Neural cell (in vitro differentiated cells): ENCODE results near the gene CNTFR. TPM values are rescaled to one million over a fixed set of nuclear protein-coding genes. Genes with fewer than 3 reads are reported as not detected.

Source experiments
- H2AFZ ChIP-seq: fragments of 200-600, 300-800 bp; sonication (generic), shearing (Covaris generic); 2 replicates; pipeline ENCODE4 v1.6.0; 2014; ENCODE audit warnings: low read depth, mild to moderate bottlenecking, antibody characterized with exemption, low read length, moderate library complexity
- H3F3A ChIP-seq: fragments of 200-600 bp; shearing (Covaris generic); 2 replicates; pipeline ENCODE4 v1.6.1; 2016; ENCODE audit warnings: mild to moderate bottlenecking, moderate library complexity, mixed read lengths, antibody characterized with exemption, low read length; ENCODE audit not compliant: insufficient read depth, poor library complexity, severe bottlenecking
- H3K27ac ChIP-seq: fragments of 200-600, 300-800 bp; sonication (generic), shearing (Covaris generic); 2 replicates; pipeline ENCODE4 v1.5.1; 2014; ENCODE audit warnings: mild to moderate bottlenecking, low read length, moderate library complexity
- H3K27me3 ChIP-seq: fragments of 300-800, 200-600 bp; sonication (generic), shearing (Covaris generic); 2 replicates; pipeline ENCODE4 v1.6.0; 2014; ENCODE audit warnings: mild to moderate bottlenecking, low read depth, low read length, moderate library complexity; ENCODE audit not compliant: insufficient read depth
- H3K36me3 ChIP-seq: fragments of 300-800, 200-600 bp; sonication (generic), shearing (Covaris generic); 2 replicates; pipeline ENCODE4 v1.5.1; 2014; ENCODE audit warnings: mild to moderate bottlenecking, antibody characterized with exemption, low read length, moderate library complexity; ENCODE audit not compliant: insufficient read depth
- H3K4me2 ChIP-seq: fragments of 300-800, 200-600 bp; sonication (generic), shearing (Covaris generic); 2 replicates; pipeline ENCODE4 v1.6.0; 2014; ENCODE audit warnings: mild to moderate bottlenecking, low read length
- H3K4me3 ChIP-seq: fragments of 300-800, 200-600 bp; sonication (generic), shearing (Covaris generic); 2 replicates; pipeline ENCODE4 v1.5.1; 2014; ENCODE audit warnings: mild to moderate bottlenecking, low read length, moderate library complexity
- H3K79me2 ChIP-seq: fragments of 200-600 bp; shearing (Covaris generic); replicated peaks from 2 replicates; pipeline ENCODE4 v1.6.0; 2014; ENCODE audit warnings: mild to moderate bottlenecking, low read length, moderate library complexity; ENCODE audit not compliant: insufficient read depth
- H3K9ac ChIP-seq: fragments of 300-800, 200-600 bp; sonication (generic), shearing (Covaris generic); 2 replicates; pipeline ENCODE4 v1.6.1; 2016; ENCODE audit warnings: mild to moderate bottlenecking, low read length, mixed read lengths
- H3K9me2 ChIP-seq: fragments of 200-600 bp; shearing (Covaris generic); 2 replicates; pipeline ENCODE4 v1.6.1; 2016; ENCODE audit warnings: mild to moderate bottlenecking, low read length, mixed read lengths; ENCODE audit not compliant: insufficient read depth
- H3K9me3 ChIP-seq: fragments of 200-600, 300-800 bp; sonication (generic), shearing (Covaris generic); 2 replicates; pipeline ENCODE4 v1.6.1; 2016; ENCODE audit warnings: mild to moderate bottlenecking, mixed run types, low read length, moderate library complexity, mixed read lengths
- H4K20me1 ChIP-seq: fragments of 200-600 bp; shearing (Covaris generic); 2 replicates; pipeline ENCODE4 v1.6.1; 2016; ENCODE audit warnings: mild to moderate bottlenecking, mixed run types; ENCODE audit not compliant: insufficient read depth
- CTCF ChIP-seq: fragments of 450-650 bp; IDR thresholded peaks from 2 replicates; pipeline ENCODE4 v1.5.1; 2014; ENCODE audit warnings: antibody characterized with exemption, mild to moderate bottlenecking, moderate library complexity; ENCODE audit not compliant: poor library complexity, severe bottlenecking
- EP300 ChIP-seq: fragments of 450-650 bp; conservative IDR thresholded peaks from 2 replicates; pipeline ENCODE4 v1.6.1; 2014; ENCODE audit warnings: antibody characterized with exemption, mild to moderate bottlenecking, moderate library complexity; ENCODE audit not compliant: poor library complexity, severe bottlenecking
- EZH2 ChIP-seq: fragments of 200-600, 300-800 bp; shearing (Covaris generic), sonication (generic); IDR thresholded peaks from 2 replicates; pipeline ENCODE4 v1.6.1; 2014; ENCODE audit warnings: antibody characterized with exemption, low read length, borderline replicate concordance, mild to moderate bottlenecking; ENCODE audit not compliant: insufficient read depth, poor library complexity, severe bottlenecking
- MXI1 ChIP-seq: fragments of 450-650 bp; conservative IDR thresholded peaks from 2 replicates; pipeline ENCODE4 v1.6.1; 2014; ENCODE audit warnings: antibody characterized with exemption, mild to moderate bottlenecking; ENCODE audit not compliant: poor library complexity, severe bottlenecking
- POLR2AphosphoS5 ChIP-seq: IDR thresholded peaks from 2 replicates; pipeline ENCODE4 v1.6.1; 2012
- RAD21 ChIP-seq: fragments of 450-650 bp; conservative IDR thresholded peaks from 2 replicates; pipeline ENCODE4 v1.6.1; 2014; ENCODE audit warnings: antibody characterized with exemption, mild to moderate bottlenecking, moderate library complexity
- REST ChIP-seq: IDR thresholded peaks from 2 replicates; pipeline ENCODE4 v1.6.1; 2012; ENCODE audit warnings: borderline replicate concordance
- SMC3 ChIP-seq: fragments of 450-650 bp; conservative IDR thresholded peaks from 2 replicates; pipeline ENCODE4 v1.6.1; 2014; ENCODE audit warnings: antibody characterized with exemption, mild to moderate bottlenecking, moderate library complexity; ENCODE audit not compliant: poor library complexity
- TAF1 ChIP-seq: IDR thresholded peaks from 2 replicates; pipeline ENCODE4 v1.6.1; 2012; ENCODE audit warnings: low read depth
- polyA plus RNA-seq: library from polyadenylated mRNA; depleted of rRNA; stranded (reverse); fragments of >200 nt; gene quantifications from 2 replicates; pipeline ENCODE4 v1.2.3, GENCODE V29; 2014

CNTFR gene
- polyA plus RNA-seq, 1 donor from 2014 or later = 19.0 TPM

GRCh38 chr9:34541540-34541939, 48.0 kb downstream of the CNTFR start:
- Histone ChIP-seq H3K9ac (no peak overlapping the region), H4K20me1 (no peaks in the 10 kb centered on the region), H3F3A (no peaks in the 10 kb centered on the region), H2AFZ (no peak overlapping the region), H3K9me3 (no peaks in the 10 kb centered on the region), H3K27me3 (no peaks in the 10 kb centered on the region), H3K4me3 (no peak overlapping the region), H3K27ac (no peak overlapping the region), H3K4me2 (no peak overlapping the region), H3K9me2 (no peaks in the 10 kb centered on the region), H3K79me2 (no peaks in the 10 kb centered on the region), H3K36me3 (no peaks in the 10 kb centered on the region)
- no peak for TF ChIP-seq EP300
- no peak for TF ChIP-seq EZH2
- TF ChIP-seq MXI1 = no peak
- no peak for TF ChIP-seq REST
- TF ChIP-seq RAD21 = no peak
- no peak for TF ChIP-seq TAF1
- no peak for TF ChIP-seq POLR2AphosphoS5
- TF ChIP-seq CTCF = no peak

- H3K4me2 ChIP-seq = no peak overlapping the region
- H3K27me3 ChIP-seq = no peaks in the 10 kb centered on the region
- no peaks in the 10 kb centered on the region for H3K79me2 ChIP-seq
- H3K9me3 ChIP-seq = no peaks in the 10 kb centered on the region
- no peak overlapping the region for H3K27ac ChIP-seq
- no peak overlapping the region for H3K4me3 ChIP-seq
- no peak overlapping the region for H3K9ac ChIP-seq
- TF ChIP-seq REST = no peak
- TF ChIP-seq RAD21 = no peak
- no peak for TF ChIP-seq POLR2AphosphoS5
- no peak for TF ChIP-seq EP300
- no peak for TF ChIP-seq EZH2
- TF ChIP-seq MXI1 = no peak
- no peak for TF ChIP-seq CTCF
- TF ChIP-seq TAF1 = no peak
- TF ChIP-seq SMC3 = no peak
- H3K36me3 ChIP-seq = no peaks in the 10 kb centered on the region
- H3F3A ChIP-seq = no peaks in the 10 kb centered on the region
- no peak overlapping the region for H2AFZ ChIP-seq
- H3K9me2 ChIP-seq = no peaks in the 10 kb centered on the region
- H4K20me1 ChIP-seq = no peaks in the 10 kb centered on the region
Observed at GRCh38 chr9:34540827-34541226, 48.7 kb downstream of the CNTFR start.
